HepG2 (cell line): ENCODE measurements around the gene COQ4. TPM values are rescaled to one million over a fixed set of nuclear protein-coding genes. Genes with fewer than 3 reads are reported as not detected.

Experiments
- ATF1 ChIP-seq: IDR thresholded peaks from 2 replicates; pipeline ENCODE4 v1.6.1; 2016; ENCODE audit warnings: mild to moderate bottlenecking, control low read depth
- E2F1 ChIP-seq: sonication (generic); formaldehyde crosslinking; IDR thresholded peaks from 2 replicates; pipeline ENCODE4 v1.5.0; 2020; ENCODE audit warnings: missing genetic modification reagents
- MTA1 ChIP-seq: sonication (generic); formaldehyde crosslinking; IDR thresholded peaks from 2 replicates; pipeline ENCODE4 v1.4.0; 2020; ENCODE audit warnings: missing genetic modification reagents, mild to moderate bottlenecking, borderline replicate concordance
- PITX1 ChIP-seq: sonication (generic); formaldehyde crosslinking; IDR thresholded peaks from 2 replicates; pipeline ENCODE4 v1.5.1; 2020; ENCODE audit warnings: mild to moderate bottlenecking, missing genetic modification reagents
- RAD51 ChIP-seq: fragments of 450-650 bp; IDR thresholded peaks from 2 replicates; pipeline ENCODE4 v1.6.1; 2016; ENCODE audit warnings: borderline replicate concordance
- SNAI1 ChIP-seq: sonication (generic); formaldehyde crosslinking; IDR thresholded peaks from 2 replicates; pipeline ENCODE4 v1.5.0; 2020; ENCODE audit warnings: mild to moderate bottlenecking, missing genetic modification reagents, borderline replicate concordance
- SP2 ChIP-seq: sonication (generic); formaldehyde crosslinking; IDR thresholded peaks from 2 replicates; pipeline ENCODE4 v1.5.1; 2020; ENCODE audit warnings: mild to moderate bottlenecking, missing genetic modification reagents
- SRF ChIP-seq: IDR thresholded peaks from 2 replicates; pipeline ENCODE4 v1.6.1; 2011; ENCODE audit warnings: mild to moderate bottlenecking, low read depth, low read length, moderate library complexity
- ZBTB20 ChIP-seq: sonication (generic); formaldehyde crosslinking; IDR thresholded peaks from 2 replicates; pipeline ENCODE4 v1.8.1; 2023; ENCODE audit warnings: missing genetic modification reagents, low read depth, mild to moderate bottlenecking, borderline replicate concordance
- ZNF101 ChIP-seq: sonication (generic); formaldehyde crosslinking; IDR thresholded peaks from 2 replicates; pipeline ENCODE4 v1.4.0; 2020; ENCODE audit warnings: mild to moderate bottlenecking, low read depth, missing genetic modification reagents, borderline replicate concordance
- ZNF547 ChIP-seq: sonication (generic); formaldehyde crosslinking; IDR thresholded peaks from 2 replicates; pipeline ENCODE4 v1.5.1; 2020; ENCODE audit warnings: mild to moderate bottlenecking, missing genetic modification reagents
- ZNF782 ChIP-seq: sonication (generic); formaldehyde crosslinking; IDR thresholded peaks from 2 replicates; pipeline ENCODE4 v1.4.0; 2020; ENCODE audit warnings: missing genetic modification reagents, mild to moderate bottlenecking, borderline replicate concordance
- ZSCAN31 ChIP-seq: sonication (generic); formaldehyde crosslinking; IDR thresholded peaks from 2 replicates; pipeline ENCODE4 v1.5.0; 2020; ENCODE audit warnings: low read depth, mild to moderate bottlenecking, missing genetic modification reagents
- polyA plus RNA-seq, 8 experiments: library from polyadenylated mRNA; depleted of rRNA in 3 of 8; stranded (reverse) in 7 of 8; unstranded in 1 of 8; fragments of >200 nt; fragmentation: Illumina TruSeq in 4 of 8; extraction: Trizol in 4 of 8; gene quantifications; 2 replicates each; pipeline versions ENCODE4 v1.2.1 to v1.2.3, GENCODE V29; 2011 to 2016; ENCODE audit warnings: low read depth in 4 of 8, missing spikeins in 1 of 8, mixed read lengths in 1 of 8; ENCODE audit not compliant: insufficient read depth in 1 of 8
- total RNA-seq, 5 experiments: library from RNA; depleted of rRNA; stranded (reverse); fragments of >200 nt; fragmentation: Illumina TruSeq; extraction: Trizol; gene quantifications; 2 replicates each; pipeline ENCODE4 v1.2.3, GENCODE V29; 2016; ENCODE audit warnings: low read depth in 1 of 5
- TF ChIP-seq, protein P1 (sequence below): sonication (generic); formaldehyde crosslinking; IDR thresholded peaks from 2 replicates; pipeline ENCODE4 v1.4.0; 2020; ENCODE audit warnings: missing genetic modification reagents, borderline replicate concordance
- TF ChIP-seq, protein P2 (sequence below): sonication (generic); formaldehyde crosslinking; IDR thresholded peaks from 2 replicates; pipeline ENCODE4 v1.8.1; 2022; ENCODE audit warnings: low read depth, mild to moderate bottlenecking, missing genetic modification reagents
- TF ChIP-seq, protein P3 (sequence below): sonication (generic); formaldehyde crosslinking; IDR thresholded peaks from 2 replicates; pipeline ENCODE4 v1.4.0; 2020; ENCODE audit warnings: mild to moderate bottlenecking, missing genetic modification reagents
- TF ChIP-seq, protein P4 (sequence below): IDR thresholded peaks from 2 replicates; pipeline ENCODE4 v1.6.1; 2012; ENCODE audit warnings: low read length, improper control_type of control experiment

COQ4 gene
- total and polyA plus RNA-seq, 2 of the 13 experiments (the other 11 are each of a cell fraction or from before 2014, with no cell fraction given) = 26.1 to 36.0 TPM

DNA sequence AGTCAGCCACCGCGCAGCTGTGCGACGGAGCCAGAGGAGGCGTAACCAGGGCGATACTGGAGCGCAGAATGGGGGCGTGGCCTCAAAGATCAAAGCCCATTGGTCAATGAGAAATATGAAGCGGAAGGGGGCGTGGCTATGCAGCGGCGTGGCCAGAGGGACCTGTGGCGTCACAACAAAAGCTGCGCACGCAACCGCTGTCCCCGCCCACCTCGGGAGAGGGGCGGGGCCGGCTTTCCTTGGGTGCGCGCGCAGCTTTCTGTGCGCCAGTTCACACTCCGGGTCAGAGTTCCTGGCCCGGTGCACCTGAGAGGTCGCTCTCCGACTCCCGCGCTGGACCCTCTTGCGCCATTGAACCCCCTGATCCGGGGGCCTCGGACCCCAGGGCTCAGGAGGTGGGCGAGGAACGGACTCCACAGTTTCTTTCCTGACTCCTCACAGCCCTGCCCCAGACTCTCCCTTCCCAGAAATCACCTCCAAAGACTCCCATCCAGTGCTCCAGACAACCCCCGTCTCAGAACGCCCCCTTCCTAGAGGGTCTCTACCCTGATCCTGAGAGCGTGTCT, 46.5 kb upstream of the COQ4 start, which contains the start of gene SWI5 (continued):
- TF ChIP-seq, protein P1, sequence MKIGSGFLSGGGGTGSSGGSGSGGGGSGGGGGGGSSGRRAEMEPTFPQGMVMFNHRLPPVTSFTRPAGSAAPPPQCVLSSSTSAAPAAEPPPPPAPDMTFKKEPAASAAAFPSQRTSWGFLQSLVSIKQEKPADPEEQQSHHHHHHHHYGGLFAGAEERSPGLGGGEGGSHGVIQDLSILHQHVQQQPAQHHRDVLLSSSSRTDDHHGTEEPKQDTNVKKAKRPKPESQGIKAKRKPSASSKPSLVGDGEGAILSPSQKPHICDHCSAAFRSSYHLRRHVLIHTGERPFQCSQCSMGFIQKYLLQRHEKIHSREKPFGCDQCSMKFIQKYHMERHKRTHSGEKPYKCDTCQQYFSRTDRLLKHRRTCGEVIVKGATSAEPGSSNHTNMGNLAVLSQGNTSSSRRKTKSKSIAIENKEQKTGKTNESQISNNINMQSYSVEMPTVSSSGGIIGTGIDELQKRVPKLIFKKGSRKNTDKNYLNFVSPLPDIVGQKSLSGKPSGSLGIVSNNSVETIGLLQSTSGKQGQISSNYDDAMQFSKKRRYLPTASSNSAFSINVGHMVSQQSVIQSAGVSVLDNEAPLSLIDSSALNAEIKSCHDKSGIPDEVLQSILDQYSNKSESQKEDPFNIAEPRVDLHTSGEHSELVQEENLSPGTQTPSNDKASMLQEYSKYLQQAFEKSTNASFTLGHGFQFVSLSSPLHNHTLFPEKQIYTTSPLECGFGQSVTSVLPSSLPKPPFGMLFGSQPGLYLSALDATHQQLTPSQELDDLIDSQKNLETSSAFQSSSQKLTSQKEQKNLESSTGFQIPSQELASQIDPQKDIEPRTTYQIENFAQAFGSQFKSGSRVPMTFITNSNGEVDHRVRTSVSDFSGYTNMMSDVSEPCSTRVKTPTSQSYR (CRISPR knock-in tag) = no peak
- TF ChIP-seq MTA1 (CRISPR knock-in tag) (0 out of 2 replicates have a peak, but pooled peaks have one; percentile 20), ZNF782 (CRISPR knock-in tag) (no peak), PITX1 (CRISPR knock-in tag) (0 out of 2 replicates have a peak, but pooled peaks have one; percentile 42), ZSCAN31 (CRISPR knock-in tag) (no peak), RAD51 (no peak), ZBTB20 (no peak), ATF1 (CRISPR knock-in tag) (peak; percentile 73), SNAI1 (CRISPR knock-in tag) (peak; percentile 86; the same call in 1 of the 2 replicates), SP2 (CRISPR knock-in tag) (peak; percentile 60; the same call in 1 of the 2 replicates), ZNF547 (0 out of 2 replicates have a peak, but pooled peaks have one; percentile 45), E2F1 (peak; percentile 34; the same call in 1 of the 2 replicates), ZNF101 (no peak), SRF (no peak)
- TF ChIP-seq, protein P2, sequence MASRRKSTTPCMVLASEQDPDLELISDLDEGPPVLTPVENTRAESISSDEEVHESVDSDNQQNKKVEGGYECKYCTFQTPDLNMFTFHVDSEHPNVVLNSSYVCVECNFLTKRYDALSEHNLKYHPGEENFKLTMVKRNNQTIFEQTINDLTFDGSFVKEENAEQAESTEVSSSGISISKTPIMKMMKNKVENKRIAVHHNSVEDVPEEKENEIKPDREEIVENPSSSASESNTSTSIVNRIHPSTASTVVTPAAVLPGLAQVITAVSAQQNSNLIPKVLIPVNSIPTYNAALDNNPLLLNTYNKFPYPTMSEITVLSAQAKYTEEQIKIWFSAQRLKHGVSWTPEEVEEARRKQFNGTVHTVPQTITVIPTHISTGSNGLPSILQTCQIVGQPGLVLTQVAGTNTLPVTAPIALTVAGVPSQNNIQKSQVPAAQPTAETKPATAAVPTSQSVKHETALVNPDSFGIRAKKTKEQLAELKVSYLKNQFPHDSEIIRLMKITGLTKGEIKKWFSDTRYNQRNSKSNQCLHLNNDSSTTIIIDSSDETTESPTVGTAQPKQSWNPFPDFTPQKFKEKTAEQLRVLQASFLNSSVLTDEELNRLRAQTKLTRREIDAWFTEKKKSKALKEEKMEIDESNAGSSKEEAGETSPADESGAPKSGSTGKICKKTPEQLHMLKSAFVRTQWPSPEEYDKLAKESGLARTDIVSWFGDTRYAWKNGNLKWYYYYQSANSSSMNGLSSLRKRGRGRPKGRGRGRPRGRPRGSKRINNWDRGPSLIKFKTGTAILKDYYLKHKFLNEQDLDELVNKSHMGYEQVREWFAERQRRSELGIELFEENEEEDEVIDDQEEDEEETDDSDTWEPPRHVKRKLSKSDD (CRISPR knock-in tag) = no peak
- TF ChIP-seq, protein P3, sequence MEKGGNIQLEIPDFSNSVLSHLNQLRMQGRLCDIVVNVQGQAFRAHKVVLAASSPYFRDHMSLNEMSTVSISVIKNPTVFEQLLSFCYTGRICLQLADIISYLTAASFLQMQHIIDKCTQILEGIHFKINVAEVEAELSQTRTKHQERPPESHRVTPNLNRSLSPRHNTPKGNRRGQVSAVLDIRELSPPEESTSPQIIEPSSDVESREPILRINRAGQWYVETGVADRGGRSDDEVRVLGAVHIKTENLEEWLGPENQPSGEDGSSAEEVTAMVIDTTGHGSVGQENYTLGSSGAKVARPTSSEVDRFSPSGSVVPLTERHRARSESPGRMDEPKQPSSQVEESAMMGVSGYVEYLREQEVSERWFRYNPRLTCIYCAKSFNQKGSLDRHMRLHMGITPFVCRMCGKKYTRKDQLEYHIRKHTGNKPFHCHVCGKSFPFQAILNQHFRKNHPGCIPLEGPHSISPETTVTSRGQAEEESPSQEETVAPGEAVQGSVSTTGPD (CRISPR knock-in tag) = no peak
- TF ChIP-seq, protein P4, sequence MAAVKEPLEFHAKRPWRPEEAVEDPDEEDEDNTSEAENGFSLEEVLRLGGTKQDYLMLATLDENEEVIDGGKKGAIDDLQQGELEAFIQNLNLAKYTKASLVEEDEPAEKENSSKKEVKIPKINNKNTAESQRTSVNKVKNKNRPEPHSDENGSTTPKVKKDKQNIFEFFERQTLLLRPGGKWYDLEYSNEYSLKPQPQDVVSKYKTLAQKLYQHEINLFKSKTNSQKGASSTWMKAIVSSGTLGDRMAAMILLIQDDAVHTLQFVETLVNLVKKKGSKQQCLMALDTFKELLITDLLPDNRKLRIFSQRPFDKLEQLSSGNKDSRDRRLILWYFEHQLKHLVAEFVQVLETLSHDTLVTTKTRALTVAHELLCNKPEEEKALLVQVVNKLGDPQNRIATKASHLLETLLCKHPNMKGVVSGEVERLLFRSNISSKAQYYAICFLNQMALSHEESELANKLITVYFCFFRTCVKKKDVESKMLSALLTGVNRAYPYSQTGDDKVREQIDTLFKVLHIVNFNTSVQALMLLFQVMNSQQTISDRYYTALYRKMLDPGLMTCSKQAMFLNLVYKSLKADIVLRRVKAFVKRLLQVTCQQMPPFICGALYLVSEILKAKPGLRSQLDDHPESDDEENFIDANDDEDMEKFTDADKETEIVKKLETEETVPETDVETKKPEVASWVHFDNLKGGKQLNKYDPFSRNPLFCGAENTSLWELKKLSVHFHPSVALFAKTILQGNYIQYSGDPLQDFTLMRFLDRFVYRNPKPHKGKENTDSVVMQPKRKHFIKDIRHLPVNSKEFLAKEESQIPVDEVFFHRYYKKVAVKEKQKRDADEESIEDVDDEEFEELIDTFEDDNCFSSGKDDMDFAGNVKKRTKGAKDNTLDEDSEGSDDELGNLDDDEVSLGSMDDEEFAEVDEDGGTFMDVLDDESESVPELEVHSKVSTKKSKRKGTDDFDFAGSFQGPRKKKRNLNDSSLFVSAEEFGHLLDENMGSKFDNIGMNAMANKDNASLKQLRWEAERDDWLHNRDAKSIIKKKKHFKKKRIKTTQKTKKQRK = no peak
